RPMI7951 (cell line): ENCODE results near the gene TFPT. TPM values are rescaled to one million over a fixed set of nuclear protein-coding genes. Genes with fewer than 3 reads are reported as not detected.
"Not testable (repeated sequence)": the region's sequence is repeated elsewhere in the genome, so short reads cannot be mapped to it uniquely, and the experiment has no call there.

Experiments used
- DNase-seq: peaks from one replicate; pipeline ENCODE4 v3.0.0-alpha.2; 2012; ENCODE audit warnings: low read depth
- total RNA-seq: library from RNA; depleted of rRNA; stranded (reverse); fragments of >200 nt; shearing (Covaris generic); gene quantifications from 2 replicates; pipeline ENCODE4 v1.2.3, GENCODE V29; 2014

TFPT gene
- total RNA-seq, 1 experiment from 2014 or later = 50.2 TPM

GRCh38 chr19:54124393-54124792 is 8.9 kb upstream of the TFPT start:
- DNase-seq = no peak

GRCh38 chr19:54123682-54124081 is 8.2 kb upstream of the TFPT start:
- DNase-seq = no peak

GRCh38 chr19:54121259-54121658 is 5.8 kb upstream of the TFPT start:
- no peak for DNase-seq

- peak; percentile 67 for DNase-seq
These were observed 933 bp downstream of the TFPT start for GRCh38 chr19:54114340-54115108.

- DNase-seq = no peak
These were observed 5.8 kb downstream of the TFPT start for GRCh38 chr19:54109651-54110050.

GRCh38 chr19:54108496-54108895 is 7.0 kb downstream of the TFPT start:
- DNase-seq = no peak

GRCh38 chr19:54107876-54108490 is 7.5 kb downstream of the TFPT start:
- no peak for DNase-seq

GRCh38 chr19:54106716-54107115 is 8.7 kb downstream of the TFPT start:
- DNase-seq = no peak

GRCh38 chr19:54105796-54106195 is 9.7 kb downstream of the TFPT start:
- no peak for DNase-seq

GRCh38 chr19:54104998-54105715 is 10.3 kb downstream of the TFPT start:
- DNase-seq = no peak

- DNase-seq = peak; percentile 98
These were observed 12.9 kb downstream of the TFPT start, which contains the start of gene NDUFA3 for GRCh38 chr19:54102421-54103169. Gene NDUFA3 (plus strand): TSS chr19:54102855. CDS start chr19:54102879, 24 bp downstream.

- DNase-seq = peak; percentile 26
These were observed 14.9 kb downstream of the TFPT start, which contains the start of gene OSCAR for GRCh38 chr19:54100561-54100960. Gene OSCAR (minus strand): TSS chr19:54100803. CDS start chr19:54100792, 11 bp downstream.

GRCh38 chr19:54099903-54100255 is 15.6 kb downstream of the TFPT start:
- DNase-seq = not testable (repeated sequence)

- DNase-seq = no peak
These were observed 16.1 kb downstream of the TFPT start for GRCh38 chr19:54099190-54099902.

- DNase-seq = peak; percentile 64
These were observed 18.8 kb downstream of the TFPT start for GRCh38 chr19:54096617-54097106.

- peak; percentile 65 for DNase-seq
These were observed 19.4 kb downstream of the TFPT start for GRCh38 chr19:54095859-54096616.

GRCh38 chr19:54095136-54095858 is 20.2 kb downstream of the TFPT start:
- DNase-seq = no peak

- no peak for DNase-seq
These were observed 20.9 kb downstream of the TFPT start for GRCh38 chr19:54094426-54095000.

- DNase-seq = no peak
These were observed 31.0 kb downstream of the TFPT start for GRCh38 chr19:54084410-54084809.
